ENCODE data around the gene ABHD10. TPM values are rescaled to one million over a fixed set of nuclear protein-coding genes. Genes with fewer than 3 reads are reported as not detected.

ABHD10 gene
- total RNA-seq, 1 experiment from 2014 or later = 57.6 TPM

DNA sequence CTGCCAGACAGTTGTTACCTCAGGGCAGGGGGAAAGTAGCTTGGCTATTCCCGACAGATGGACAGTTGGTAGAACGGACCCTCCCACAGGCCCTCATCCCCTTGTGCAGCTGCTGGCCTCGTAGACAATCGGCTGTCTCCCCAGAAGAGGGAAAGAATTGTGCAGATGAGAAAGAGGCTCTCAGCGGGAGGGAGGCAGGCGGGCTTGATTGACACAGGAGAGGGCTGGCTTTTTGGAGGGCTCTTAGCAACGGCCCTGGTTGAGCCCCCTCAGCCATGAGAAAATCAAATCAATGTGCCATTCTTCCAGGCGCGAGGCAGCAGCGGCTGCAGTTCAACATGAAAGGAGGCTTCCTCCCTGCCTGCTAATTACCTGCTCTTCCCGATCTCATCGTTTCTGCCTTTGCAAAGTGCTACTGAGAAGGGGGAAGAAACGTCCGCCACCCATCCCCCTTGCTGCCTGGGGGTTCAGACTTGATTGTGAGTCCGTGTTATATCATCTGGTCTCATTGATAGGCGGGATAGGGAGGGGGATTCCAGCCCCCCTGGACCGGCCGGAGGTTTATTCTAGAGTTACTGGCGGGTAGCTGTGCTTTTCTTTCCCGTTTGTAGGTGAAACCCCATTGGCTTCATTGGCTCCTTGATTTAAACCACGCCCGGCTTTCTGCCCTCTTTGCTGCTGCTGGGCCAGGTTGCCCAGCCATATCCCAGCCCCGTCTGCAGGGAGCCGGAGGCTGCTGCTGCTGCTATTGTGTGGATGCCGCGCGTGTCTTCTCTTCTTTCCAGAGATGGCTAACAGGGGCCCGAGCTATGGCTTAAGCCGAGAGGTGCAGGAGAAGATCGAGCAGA lies 20.0 kb downstream of the ABHD10 start, which contains the start of gene TAGLN3:
Gene TAGLN3, plus strand, starts transcription at position 287 of the 848 bp plus-strand sequence. Its CDS starts 501 bp downstream, at position 788.
- H3K27ac ChIP-seq = no peak within 1 kb of the TSS
- POLR2A ChIA-PET (ENCODE audit: unreplicated experiment) = interaction anchor here (0.5 to 0.7 kb wide), 2 partner anchors 19 to 20 kb away, joined by 4 read pairs; no protein-coding TSS in a partner anchor

DNA sequence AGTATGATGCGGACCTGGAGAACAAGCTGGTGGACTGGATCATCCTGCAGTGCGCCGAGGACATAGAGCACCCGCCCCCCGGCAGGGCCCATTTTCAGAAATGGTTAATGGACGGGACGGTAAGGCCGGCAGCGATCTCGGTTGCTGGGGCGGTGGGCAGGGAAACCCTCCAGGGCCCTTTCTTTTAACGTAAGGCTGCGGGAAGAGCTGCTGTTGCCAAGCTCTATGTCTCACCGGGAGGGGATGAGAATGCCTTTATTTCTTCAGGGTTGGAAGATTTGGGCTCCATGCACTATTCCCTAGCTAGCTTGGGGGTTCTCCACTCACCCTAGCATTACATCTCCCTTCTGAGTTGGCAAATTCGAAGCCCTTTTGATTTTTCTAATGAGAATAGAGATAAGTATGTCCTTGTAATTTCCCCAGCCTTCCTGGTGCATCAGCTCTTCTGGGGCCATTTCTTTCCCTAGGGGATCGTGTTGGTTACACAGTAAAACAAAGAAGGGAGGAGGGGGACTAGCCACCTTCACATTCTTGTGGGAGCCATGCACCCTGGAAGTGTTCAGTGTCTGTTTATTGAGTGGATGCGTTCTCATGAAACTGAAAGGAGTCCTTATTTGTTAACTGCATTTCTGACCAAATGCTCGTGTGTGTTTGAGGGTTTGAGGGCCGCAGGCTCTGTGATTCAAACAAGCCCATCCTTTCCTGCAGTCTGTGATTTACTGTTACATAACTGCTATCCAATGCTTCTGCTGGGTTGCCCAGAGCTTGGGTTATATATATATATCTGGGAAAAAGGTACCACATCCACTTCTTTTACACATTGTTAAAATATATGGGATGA lies 20.9 kb downstream of the ABHD10 start:
- H2AFZ ChIP-seq = no peak overlapping the region
- H3K9me2 ChIP-seq (ENCODE audit: insufficient read depth) = no peaks in the 10 kb centered on the region
- no peaks in the 10 kb centered on the region for H3K36me3 ChIP-seq (ENCODE audit: low read depth)
- H3K4me1 ChIP-seq (replicated peaks; ENCODE audit: insufficient read depth) = peaks cover 15% of the 10 kb centered on the region; the same call in 1 of the 2 replicates
- H3K79me2 ChIP-seq (ENCODE audit: low read depth) = no peaks in the 10 kb centered on the region
- H3F3A ChIP-seq (ENCODE audit: insufficient read depth, low read depth) = no peaks in the 10 kb centered on the region
- no peaks in the 10 kb centered on the region for H4K20me1 ChIP-seq (ENCODE audit: insufficient read depth)
- ChIA-PET POLR2A (ENCODE audit: unreplicated experiment) (interaction anchor here (0.7 kb wide), 1 partner anchor 21 kb away, joined by 4 read pairs; no protein-coding TSS in a partner anchor), CTCF (interaction anchor here (0.5 to 1.0 kb wide), 2 partner anchors 12 to 14 kb away, joined by 3 to 5 read pairs; no protein-coding TSS in a partner anchor)
- BruUV-seq (replicated peaks) = no TSS peak
- peaks cover 4% of the 10 kb centered on the region; the same call in 1 of the 2 replicates for H3K9me3 ChIP-seq (ENCODE audit: insufficient read depth, low read depth)
- TF ChIP-seq, protein P1, sequence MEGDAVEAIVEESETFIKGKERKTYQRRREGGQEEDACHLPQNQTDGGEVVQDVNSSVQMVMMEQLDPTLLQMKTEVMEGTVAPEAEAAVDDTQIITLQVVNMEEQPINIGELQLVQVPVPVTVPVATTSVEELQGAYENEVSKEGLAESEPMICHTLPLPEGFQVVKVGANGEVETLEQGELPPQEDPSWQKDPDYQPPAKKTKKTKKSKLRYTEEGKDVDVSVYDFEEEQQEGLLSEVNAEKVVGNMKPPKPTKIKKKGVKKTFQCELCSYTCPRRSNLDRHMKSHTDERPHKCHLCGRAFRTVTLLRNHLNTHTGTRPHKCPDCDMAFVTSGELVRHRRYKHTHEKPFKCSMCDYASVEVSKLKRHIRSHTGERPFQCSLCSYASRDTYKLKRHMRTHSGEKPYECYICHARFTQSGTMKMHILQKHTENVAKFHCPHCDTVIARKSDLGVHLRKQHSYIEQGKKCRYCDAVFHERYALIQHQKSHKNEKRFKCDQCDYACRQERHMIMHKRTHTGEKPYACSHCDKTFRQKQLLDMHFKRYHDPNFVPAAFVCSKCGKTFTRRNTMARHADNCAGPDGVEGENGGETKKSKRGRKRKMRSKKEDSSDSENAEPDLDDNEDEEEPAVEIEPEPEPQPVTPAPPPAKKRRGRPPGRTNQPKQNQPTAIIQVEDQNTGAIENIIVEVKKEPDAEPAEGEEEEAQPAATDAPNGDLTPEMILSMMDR (conservative IDR thresholded peaks at IDR 0.05) = no peak
- TF ChIP-seq EZH2 (IDR thresholded peaks at IDR 0.05; ENCODE audit: low read depth) = no peak
- H3K4me2 ChIP-seq = no peak overlapping the region
- H3K4me3 ChIP-seq = no peak overlapping the region
- no peak for DNase-seq
- intact Hi-C loops (cut with micrococcal nuclease; ENCODE audit: unreplicated experiment) = no loop called here
- no peak overlapping the region for H3K27ac ChIP-seq
- H3K27me3 ChIP-seq (ENCODE audit: insufficient read depth, low read depth) = no peaks in the 10 kb centered on the region

More for the DNA sequence above, 20.0 kb downstream of the ABHD10 start, which contains the start of gene TAGLN3:
- H3K4me3 ChIP-seq = no peak within 1 kb of the TSS
- CTCF ChIA-PET = interaction anchor here (0.5 to 1.0 kb wide), 2 partner anchors 11 to 15 kb away, joined by 3 to 5 read pairs; no protein-coding TSS in a partner anchor
- no peaks in the 10 kb centered on the region for H3K27me3 ChIP-seq (ENCODE audit: insufficient read depth, low read depth)
- H3K4me1 ChIP-seq (replicated peaks; ENCODE audit: insufficient read depth) = peaks cover 10% of the 10 kb centered on the region; the same call in 1 of the 2 replicates
- TF ChIP-seq EZH2 (IDR thresholded peaks at IDR 0.05; ENCODE audit: low read depth) = no peak
- TF ChIP-seq, protein P1 (conservative IDR thresholded peaks at IDR 0.05) = no peak
- no peak within 1 kb of the TSS for H2AFZ ChIP-seq
- H4K20me1 ChIP-seq (ENCODE audit: insufficient read depth) = no peaks in the 10 kb centered on the region
- intact Hi-C loops (cut with micrococcal nuclease; ENCODE audit: unreplicated experiment) = no loop called here
- no peaks in the 10 kb centered on the region for H3F3A ChIP-seq (ENCODE audit: insufficient read depth, low read depth)
- H3K9me2 ChIP-seq (ENCODE audit: insufficient read depth) = no peaks in the 10 kb centered on the region
- no TSS peak for BruUV-seq (replicated peaks)
- no peaks in the 10 kb centered on the region for H3K36me3 ChIP-seq (ENCODE audit: low read depth)
- DNase-seq = no peak
- H3K79me2 ChIP-seq (ENCODE audit: low read depth) = no peaks in the 10 kb centered on the region
- peaks cover 4% of the 10 kb centered on the region; the same call in 1 of the 2 replicates for H3K9me3 ChIP-seq (ENCODE audit: insufficient read depth, low read depth)
- no peak within 1 kb of the TSS for H3K4me2 ChIP-seq

DNA sequence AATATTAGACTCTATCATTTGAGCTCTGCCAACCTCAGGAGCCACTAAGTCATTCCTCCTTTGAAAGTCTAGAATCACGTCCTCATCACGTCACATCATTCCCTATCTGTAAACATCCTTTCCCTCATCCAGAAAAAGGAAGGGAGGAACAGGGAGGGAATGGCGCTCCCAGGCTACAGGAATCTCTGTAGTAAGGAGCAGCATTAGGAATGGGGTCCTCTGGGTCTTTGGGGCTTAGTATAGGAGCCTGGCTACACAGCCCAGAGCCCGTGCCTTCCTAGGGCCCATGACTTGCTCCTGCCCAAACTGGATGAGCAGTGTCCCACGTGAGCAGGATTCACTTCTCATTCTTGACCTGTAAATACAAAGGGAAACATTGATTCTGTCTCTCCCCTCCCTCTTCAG lies 21.5 kb downstream of the ABHD10 start:
- DNase-seq = no peak
- no peak overlapping the region for H3K4me3 ChIP-seq
- H3K27me3 ChIP-seq (ENCODE audit: insufficient read depth, low read depth) = no peaks in the 10 kb centered on the region
- intact Hi-C loops (cut with micrococcal nuclease; ENCODE audit: unreplicated experiment) = no loop called here
- H3F3A ChIP-seq (ENCODE audit: insufficient read depth, low read depth) = no peaks in the 10 kb centered on the region
- no peak overlapping the region for H3K4me2 ChIP-seq
- ChIA-PET CTCF (no interaction called here), POLR2A (ENCODE audit: unreplicated experiment) (no interaction called here)
- peaks cover 4% of the 10 kb centered on the region; the same call in 1 of the 2 replicates for H3K9me3 ChIP-seq (ENCODE audit: insufficient read depth, low read depth)
- H3K79me2 ChIP-seq (ENCODE audit: low read depth) = no peaks in the 10 kb centered on the region
- H3K27ac ChIP-seq = no peak overlapping the region
- H4K20me1 ChIP-seq (ENCODE audit: insufficient read depth) = no peaks in the 10 kb centered on the region
- H3K36me3 ChIP-seq (ENCODE audit: low read depth) = no peaks in the 10 kb centered on the region
- peaks cover 15% of the 10 kb centered on the region; the same call in 1 of the 2 replicates for H3K4me1 ChIP-seq (replicated peaks; ENCODE audit: insufficient read depth)
- no TSS peak for BruUV-seq (replicated peaks)
- H2AFZ ChIP-seq = no peak overlapping the region
- no peaks in the 10 kb centered on the region for H3K9me2 ChIP-seq (ENCODE audit: insufficient read depth)
- TF ChIP-seq EZH2 (IDR thresholded peaks at IDR 0.05; ENCODE audit: low read depth) = no peak
- TF ChIP-seq, protein P1 (conservative IDR thresholded peaks at IDR 0.05) = no peak
